Lung (tissue), 12 donors: Measurements from ENCODE around the gene PPIP5K1. TPM values are rescaled to one million over a fixed set of nuclear protein-coding genes. Genes with fewer than 3 reads are reported as not detected.
A peak's percentile ranks its signal among the peaks of the same experiment; 100 is the strongest.

Experiments used
- ATAC-seq: fragments of 200-7000 bp; cut with Tn5 transposase; one replicate; pipeline ENCODE4 v1.9.1; 2020; ENCODE audit warnings: moderate number of reproducible peaks; ENCODE audit not compliant: insufficient read depth, low FRiP score
- DNase-seq, 3 donors: peaks; one replicate each; pipeline ENCODE4 v3.0.0-alpha.2; 2013 to 2017
- H3K27ac ChIP-seq, 2 donors: one replicate each; pipeline ENCODE4 v1.5.1; 2013; ENCODE audit warnings: mild to moderate bottlenecking in 2 of 2, moderate library complexity in 2 of 2, control low read depth in 1 of 2, inconsistent platforms in 1 of 2, low read depth in 1 of 2, low read length in 1 of 2
- H3K27me3 ChIP-seq, 3 donors: one replicate each; pipeline ENCODE4 v1.5.1; 2013; ENCODE audit warnings: low read length in 2 of 3; ENCODE audit not compliant: control insufficient read depth in 3 of 3, insufficient read depth in 3 of 3
- H3K36me3 ChIP-seq, 4 donors: one replicate each; pipeline ENCODE4 v1.5.1; 2013; ENCODE audit warnings: low read length in 4 of 4, mild to moderate bottlenecking in 1 of 4, moderate library complexity in 1 of 4; ENCODE audit not compliant: control insufficient read depth in 4 of 4, insufficient read depth in 4 of 4
- H3K4me1 ChIP-seq, 5 donors: one replicate each; pipeline ENCODE4 v1.5.1; 2013; ENCODE audit warnings: low read length in 5 of 5, mild to moderate bottlenecking in 2 of 5, moderate library complexity in 1 of 5; ENCODE audit not compliant: control insufficient read depth in 5 of 5, insufficient read depth in 5 of 5
- H3K4me3 ChIP-seq: one replicate; pipeline ENCODE4 v1.5.1; 2013; ENCODE audit warnings: mild to moderate bottlenecking, control low read depth, moderate library complexity
- H3K9ac ChIP-seq, 2 donors: one replicate each; pipeline ENCODE4 v1.5.1; 2013; ENCODE audit warnings: low read length in 2 of 2, control low read depth in 1 of 2; ENCODE audit not compliant: insufficient read depth in 1 of 2
- H3K9me3 ChIP-seq, 4 donors: one replicate each; pipeline ENCODE4 v1.5.1; 2013; ENCODE audit warnings: low read length in 3 of 4, mild to moderate bottlenecking in 1 of 4, moderate library complexity in 1 of 4; ENCODE audit not compliant: control insufficient read depth in 4 of 4, insufficient read depth in 3 of 4
- CTCF ChIP-seq: IDR thresholded peaks from 2 replicates; pipeline ENCODE4 v1.5.1; 2012; ENCODE audit warnings: mild to moderate bottlenecking; ENCODE audit errors: control extremely low read depth, extremely low read depth
- WGBS, 2 donors: extraction: QIAGEN DNeasy Blood & Tissue Kit; methylation state at CpG; one replicate each; pipeline ENCODE4 v1.1.7; 2013; 5-methylcytosine and 5-hydroxymethylcytosine counted together
- polyA plus RNA-seq, 2 donors: library from polyadenylated mRNA; stranded (reverse); fragments of 200-250 nt; gene quantifications; one replicate each; pipeline ENCODE4 v1.2.1, GENCODE V29; 2013
- total RNA-seq, 2 donors: library from RNA; depleted of rRNA in 1 of 2; stranded (reverse); fragments of >200 nt in 1 of 2; gene quantifications; one replicate each; pipeline ENCODE4 v1.2.1, GENCODE V29; 2014 to 2021
- donor health status: control.
- donor health status: control.
- donor health status: Bipolar disorder and iron deficiency.
- donor health status: healthy.
- donor health status: DM: yes; HTN: yes; CAD: no.

The PPIP5K1 gene
- total and polyA plus RNA-seq, 4 donors, result 8.0 to 40.2 (median 16.4) TPM

- no peaks in the 10 kb centered on the region for H3K9me3 ChIP-seq
- peaks cover 5 to 52% (median 12%) of the 10 kb centered on the region in 5 donors for H3K4me1 ChIP-seq
- no peaks in the 10 kb centered on the region for H3K27me3 ChIP-seq
- no peak overlapping the region for H3K9ac ChIP-seq
- no peak overlapping the region for H3K4me3 ChIP-seq
- 55 to 71% methylated on average over 1 of the region's 1 CpG for WGBS, 2 donors
- H3K36me3 ChIP-seq, result no peaks in the 10 kb centered on the region
- no peak overlapping the region for H3K27ac ChIP-seq
- DNase-seq (no peak), ATAC-seq (no peak)
- TF ChIP-seq CTCF, result no peak
Measured at GRCh38 chr15:43513550-43513949, 76.5 kb downstream of the PPIP5K1 start.

GRCh38 chr15:43511012-43511885 is 78.8 kb downstream of the PPIP5K1 start:
- peaks cover 0 to 35% (median 10%) of the 10 kb centered on the region in 5 donors for H3K4me1 ChIP-seq
- H3K27ac ChIP-seq, result no peak overlapping the region
- no peaks in the 10 kb centered on the region for H3K9me3 ChIP-seq
- TF ChIP-seq CTCF, result no peak
- peak overlapping the region; percentile 20 for H3K4me3 ChIP-seq
- H3K9ac ChIP-seq, result peak overlapping the region; percentile 9 to 53
- peak in 2 of 3 donors; percentile 13 to 23 for DNase-seq
- H3K36me3 ChIP-seq, result no peaks in the 10 kb centered on the region
- no peaks in the 10 kb centered on the region for H3K27me3 ChIP-seq
- no peak for ATAC-seq
- 6 to 10% methylated on average over 38 to 39 of the region's 39 CpGs for WGBS, 2 donors

- ATAC-seq (peak; percentile 100), DNase-seq (peak; percentile 99)
- Histone ChIP-seq H3K9me3 (no peaks in the 10 kb centered on the region), H3K27ac (peak overlapping the region; percentile 85 to 95), H3K4me3 (peak overlapping the region; percentile 51), H3K9ac (peak overlapping the region in 1 of 2 donors; percentile 90), H3K27me3 (no peaks in the 10 kb centered on the region), H3K4me1 (peaks cover 0 to 36% (median 10%) of the 10 kb centered on the region in 5 donors), H3K36me3 (no peaks in the 10 kb centered on the region)
- 0 to 1% methylated on average over 39 to 41 of the region's 41 CpGs for WGBS, 2 donors
- no peak for TF ChIP-seq CTCF
Measured at GRCh38 chr15:43510200-43511011, 79.6 kb downstream of the PPIP5K1 start.
